Stimulated activated CD4-positive, alpha-beta T cell treated with anti-CD3 and anti-CD28 coated beads, Interleukin-1b, Interleukin-23, amount 100 ng/mL, for 4 hours (primary cell): Measurements from ENCODE around the gene ZBTB8B.
"Not testable (repeated sequence)": the region's sequence is repeated elsewhere in the genome, so short reads cannot be mapped to it uniquely, and the experiment has no call there.

Source experiments
- DNase-seq, 2 donors: peaks; one replicate each; pipeline ENCODE4 v3.0.0-alpha.2; 2020; ENCODE audit warnings: low read depth in 2 of 2

ZBTB8B gene

DNA sequence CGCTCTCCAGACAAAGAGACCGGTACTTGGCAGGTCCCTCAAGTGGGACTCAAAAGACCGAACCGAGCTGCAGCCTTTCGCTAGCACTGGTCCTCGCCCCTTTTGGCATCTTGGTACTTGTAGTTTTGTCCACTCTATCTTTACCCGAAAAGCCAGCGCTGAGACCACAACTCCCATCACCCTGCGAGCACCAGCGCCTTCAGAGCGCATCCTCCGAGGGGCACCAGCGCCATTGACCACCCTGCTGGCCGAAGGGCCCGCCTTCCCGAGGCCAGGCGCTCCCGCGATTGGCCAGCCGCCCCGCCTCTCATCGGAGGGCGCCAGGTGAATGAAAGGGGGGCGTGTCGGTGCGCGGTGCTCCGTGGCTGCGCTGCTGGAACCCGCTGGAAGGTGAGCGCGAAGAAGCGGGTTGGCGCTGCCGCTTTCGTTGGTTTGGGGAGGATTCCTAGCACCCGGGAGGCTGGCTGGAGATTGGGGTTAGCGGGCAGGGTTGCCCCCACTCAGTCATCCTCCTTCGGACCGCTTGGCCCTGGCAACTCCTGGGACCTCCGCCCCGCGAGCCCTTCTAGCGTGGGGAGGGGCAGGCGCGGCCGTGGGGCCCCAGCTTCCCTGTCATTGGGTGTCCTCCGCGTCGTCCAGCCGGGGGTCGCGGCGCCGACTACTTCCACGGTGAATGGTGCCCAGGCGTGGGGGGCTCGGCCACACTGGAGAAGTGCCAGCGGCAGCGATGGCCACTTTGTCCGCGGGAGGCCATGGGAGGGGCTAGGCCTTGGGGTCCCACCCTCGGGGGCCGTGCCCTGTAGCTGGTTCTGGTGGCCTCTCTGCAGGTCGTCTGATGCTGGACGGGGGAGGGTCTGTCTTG, at the start of gene ZBTB8B:
ZBTB8B (plus strand) TSS at position 357 of the 862 bp plus-strand sequence. CDS start 5,553 bp downstream, outside the sequence.
- DNase-seq: peak; percentile 5 to 29

- no peak for DNase-seq
These were observed 43.1 kb upstream of the ZBTB8B start for GRCh38 chr1:32421775-32422174.

DNA sequence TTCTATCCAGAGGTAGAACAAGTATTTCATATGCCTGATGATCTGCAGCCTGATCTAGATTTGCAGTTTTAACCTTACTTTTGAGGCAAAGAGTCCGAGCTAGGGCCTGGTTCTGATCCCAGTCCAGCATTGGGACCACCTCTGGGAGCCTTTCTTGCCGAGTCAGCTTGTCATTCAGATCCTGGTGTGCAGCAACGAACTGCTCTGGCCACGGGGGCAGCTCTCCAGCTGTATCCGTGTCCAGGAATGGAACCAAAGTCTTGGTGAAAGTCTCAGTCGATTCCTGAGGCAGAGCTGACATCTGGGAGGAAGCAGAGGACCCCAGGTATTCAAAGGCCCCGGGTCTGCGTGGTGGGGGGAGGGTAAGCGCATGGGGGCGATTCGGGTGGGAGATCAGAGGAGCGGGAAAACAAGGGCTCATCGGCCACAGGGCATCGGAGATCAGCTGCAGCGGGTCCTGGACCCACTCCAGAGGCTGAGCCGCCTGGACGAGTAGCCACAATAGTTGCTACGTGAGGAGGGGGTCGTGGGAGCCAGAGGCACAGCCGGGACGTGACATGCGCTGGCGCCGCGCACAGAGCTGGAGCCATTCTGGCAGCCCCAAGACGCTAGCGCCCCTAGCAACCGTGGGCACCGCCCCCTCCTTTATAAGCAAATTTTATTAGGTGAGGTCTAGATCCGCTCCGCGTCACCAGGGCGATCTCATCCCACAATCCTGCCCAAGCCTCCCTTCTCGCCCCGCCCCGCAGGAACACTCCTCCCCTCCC, 38.2 kb upstream of the ZBTB8B start:
- no peak for DNase-seq

- no peak for DNase-seq
These were observed 37.5 kb upstream of the ZBTB8B start for GRCh38 chr1:32427264-32427963.

DNA sequence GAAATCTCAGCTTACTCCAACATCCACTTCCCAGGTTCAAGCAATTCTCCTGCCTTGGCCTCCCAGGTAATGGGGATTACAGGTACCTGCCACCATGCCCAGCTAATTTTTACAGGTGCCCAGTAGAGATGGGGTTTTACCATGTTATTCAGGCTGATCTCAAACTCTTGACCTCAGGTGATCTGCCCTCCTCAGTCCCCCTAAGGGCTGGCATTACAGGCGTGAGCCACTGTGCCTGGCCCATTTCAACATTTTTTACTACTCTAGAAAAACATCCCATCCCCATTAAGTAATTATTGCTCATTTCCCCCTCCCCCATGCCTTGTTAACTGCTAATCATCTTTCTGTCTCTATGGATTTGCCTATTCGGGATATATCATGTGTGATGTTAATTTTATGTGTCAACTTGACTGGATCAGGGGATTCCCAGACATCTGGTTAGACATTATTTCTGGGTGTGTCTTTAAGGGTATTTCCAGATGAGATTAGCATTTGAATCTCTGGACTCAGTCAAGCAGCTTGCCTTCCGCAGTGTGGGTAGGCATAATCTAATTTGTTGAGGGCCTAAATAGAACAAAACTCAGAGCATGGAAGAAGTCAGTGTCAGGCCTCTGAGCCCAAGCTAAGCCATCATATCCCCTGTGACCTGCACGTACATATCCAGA, 33.0 kb upstream of the ZBTB8B start:
- DNase-seq: no peak

GRCh38 chr1:32438136-32438535, 26.7 kb upstream of the ZBTB8B start:
- no peak for DNase-seq

DNA sequence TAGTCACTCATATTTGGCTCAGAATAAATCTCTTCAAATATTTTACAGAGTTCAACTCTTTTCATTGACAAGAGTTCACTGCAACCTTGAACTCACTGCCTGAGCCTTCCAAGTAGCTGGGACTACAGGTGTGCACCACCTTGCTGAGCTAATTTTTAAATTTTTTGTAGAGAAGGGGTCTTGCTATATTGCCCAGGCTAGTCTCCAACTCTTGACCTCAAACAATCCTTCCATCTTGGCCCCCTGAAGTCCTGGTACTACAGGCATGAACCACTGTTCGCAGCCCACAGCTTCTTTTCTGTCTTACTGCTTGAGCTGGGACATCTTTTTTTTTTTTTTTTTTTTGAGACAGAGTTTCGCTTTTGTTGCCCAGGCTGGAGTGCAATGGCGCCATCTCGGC, 26.1 kb upstream of the ZBTB8B start:
- DNase-seq: not testable (repeated sequence)

DNA sequence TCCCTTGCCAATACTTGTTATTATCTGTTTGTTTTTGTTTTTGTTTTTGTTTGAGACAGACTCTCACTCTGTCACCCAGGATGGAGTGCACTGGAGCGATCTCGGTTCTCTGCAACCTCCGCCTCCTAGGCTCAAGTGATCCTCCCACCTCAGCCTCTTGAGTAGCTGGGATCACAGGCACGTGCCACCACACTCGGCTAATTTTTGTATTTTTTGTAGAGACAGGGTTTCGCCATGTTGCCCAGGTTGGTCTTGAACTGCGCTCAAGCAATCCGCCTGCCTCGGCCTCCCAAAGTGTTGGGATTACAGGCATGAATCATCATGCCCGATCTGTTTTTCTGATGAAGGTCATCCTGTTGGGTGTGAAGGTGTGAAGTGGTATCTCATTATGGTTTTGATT, 23.4 kb upstream of the ZBTB8B start:
- not testable (repeated sequence) for DNase-seq

DNA sequence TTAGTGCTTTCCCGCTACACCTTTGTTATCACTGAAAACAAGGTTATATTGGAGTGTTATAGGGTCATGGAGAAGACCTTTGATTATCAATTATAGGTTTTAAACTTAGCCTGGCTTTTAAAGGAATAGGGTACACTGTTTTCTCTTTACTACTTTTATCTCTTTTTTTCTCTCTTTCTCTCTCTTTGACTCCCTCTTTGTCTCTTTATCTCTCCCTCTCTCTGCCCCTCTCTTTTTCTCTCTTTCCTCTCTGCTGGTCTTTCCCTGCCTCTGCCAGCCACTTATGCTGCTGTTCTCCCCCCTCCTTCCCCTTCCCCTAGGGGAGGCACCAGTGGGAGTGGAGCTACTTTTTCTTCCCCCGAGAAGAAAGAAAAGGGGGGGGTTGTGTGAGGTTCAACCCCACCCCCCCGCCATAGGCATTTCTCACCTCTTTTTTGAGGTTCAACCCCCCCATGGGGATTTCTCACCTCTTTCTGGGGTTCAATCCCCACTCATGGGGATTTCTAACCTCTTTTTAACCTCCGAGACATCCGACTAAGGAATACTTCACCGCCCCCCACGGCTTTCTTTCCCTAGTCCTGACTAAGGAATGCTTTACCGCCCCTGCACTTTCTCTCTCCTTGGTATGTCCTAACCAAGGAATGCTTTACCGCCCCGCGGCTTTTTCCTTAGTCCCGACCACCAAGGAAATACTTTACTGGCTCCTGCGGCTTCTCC, 17.2 kb upstream of the ZBTB8B start:
- DNase-seq: no peak

GRCh38 chr1:32448186-32448772, 16.6 kb upstream of the ZBTB8B start:
- peak; percentile 3 to 12 for DNase-seq

- no peak for DNase-seq
These were observed 16.0 kb upstream of the ZBTB8B start for GRCh38 chr1:32448773-32449456.

DNA sequence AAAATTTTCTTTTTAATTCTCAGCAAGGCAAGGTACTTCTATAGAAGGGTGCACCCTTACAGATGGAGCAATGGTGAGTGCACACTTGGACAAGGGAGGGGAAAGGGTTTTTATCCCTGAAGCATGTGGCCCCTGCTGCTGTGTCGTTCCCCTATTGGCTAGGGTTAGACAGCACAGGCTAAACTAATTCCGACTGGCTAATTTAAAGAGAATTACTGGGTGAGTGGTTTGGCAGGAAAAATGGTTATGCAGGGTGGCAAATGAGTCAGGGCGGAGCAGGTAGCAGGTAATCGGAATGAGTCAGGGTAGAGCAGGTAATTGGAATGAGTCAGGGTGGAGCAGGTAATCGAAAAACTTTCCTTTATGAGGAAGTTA, 15.4 kb upstream of the ZBTB8B start:
- DNase-seq: not testable (repeated sequence)

GRCh38 chr1:32454726-32455125, 10.1 kb upstream of the ZBTB8B start:
- no peak for DNase-seq

- DNase-seq: no peak
These were observed 8.9 kb upstream of the ZBTB8B start for GRCh38 chr1:32455958-32456357.

- DNase-seq: not testable (repeated sequence)
These were observed 6.1 kb upstream of the ZBTB8B start for GRCh38 chr1:32458798-32459197.

- not testable (repeated sequence) for DNase-seq
These were observed 1.9 kb upstream of the ZBTB8B start for GRCh38 chr1:32462977-32463376.

DNA sequence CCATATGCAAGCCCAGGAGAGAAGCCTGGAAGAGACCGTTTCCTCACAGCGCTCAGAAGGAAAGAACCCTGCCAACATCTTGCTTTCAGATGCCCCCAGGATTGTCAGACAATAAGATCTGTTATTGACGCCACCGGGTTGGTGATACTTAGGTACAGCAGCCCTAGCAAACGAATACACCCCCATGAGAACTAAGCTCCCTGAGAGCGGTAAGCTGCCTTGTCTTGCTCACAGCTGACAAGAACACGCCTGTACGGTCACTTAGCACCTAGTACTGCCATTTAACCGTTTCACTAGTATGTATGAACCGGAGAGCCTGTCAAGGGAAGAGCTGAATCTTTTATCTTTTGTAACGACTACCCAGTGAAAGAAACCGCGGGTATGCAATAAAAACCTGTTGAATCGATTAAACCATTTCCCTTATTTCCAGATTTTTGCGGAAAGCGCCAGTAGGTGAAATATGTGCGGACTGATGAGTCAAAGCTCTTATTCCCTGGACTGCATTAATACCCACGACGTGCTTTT, 619 bp upstream of the ZBTB8B start:
- DNase-seq: no peak

- no peak for DNase-seq
These were observed 684 bp downstream of the ZBTB8B start for GRCh38 chr1:32465578-32465933.

GRCh38 chr1:32466761-32467160, 1.9 kb downstream of the ZBTB8B start:
- no peak for DNase-seq

DNA sequence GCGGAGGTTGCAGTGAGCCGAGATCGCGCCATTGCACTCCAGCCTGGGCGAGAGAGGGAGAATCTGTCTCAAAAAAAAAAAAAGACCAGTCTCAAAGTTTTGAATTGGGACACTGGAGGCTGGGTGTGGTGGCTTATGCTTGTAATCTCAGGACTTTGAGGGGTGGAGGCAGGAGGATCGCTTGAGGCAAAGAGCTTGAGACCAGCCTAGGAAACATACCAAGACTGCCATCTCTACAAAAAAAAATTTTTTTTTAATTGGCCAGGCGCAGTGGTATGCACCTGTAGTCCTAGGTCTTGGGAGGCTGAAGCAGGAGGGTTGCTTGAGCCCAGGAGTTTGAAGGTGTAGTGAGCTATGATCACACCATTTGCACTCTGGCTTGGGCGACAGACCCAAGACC, 3.9 kb downstream of the ZBTB8B start:
- no peak for DNase-seq
